ENCODE data around the gene KAZN. TPM values are rescaled to one million over a fixed set of nuclear protein-coding genes. Genes with fewer than 3 reads are reported as not detected.

KAZN gene
- total and polyA plus RNA-seq, 4 donors: 7.6 to 18.8 (median 11.2) TPM

DNA sequence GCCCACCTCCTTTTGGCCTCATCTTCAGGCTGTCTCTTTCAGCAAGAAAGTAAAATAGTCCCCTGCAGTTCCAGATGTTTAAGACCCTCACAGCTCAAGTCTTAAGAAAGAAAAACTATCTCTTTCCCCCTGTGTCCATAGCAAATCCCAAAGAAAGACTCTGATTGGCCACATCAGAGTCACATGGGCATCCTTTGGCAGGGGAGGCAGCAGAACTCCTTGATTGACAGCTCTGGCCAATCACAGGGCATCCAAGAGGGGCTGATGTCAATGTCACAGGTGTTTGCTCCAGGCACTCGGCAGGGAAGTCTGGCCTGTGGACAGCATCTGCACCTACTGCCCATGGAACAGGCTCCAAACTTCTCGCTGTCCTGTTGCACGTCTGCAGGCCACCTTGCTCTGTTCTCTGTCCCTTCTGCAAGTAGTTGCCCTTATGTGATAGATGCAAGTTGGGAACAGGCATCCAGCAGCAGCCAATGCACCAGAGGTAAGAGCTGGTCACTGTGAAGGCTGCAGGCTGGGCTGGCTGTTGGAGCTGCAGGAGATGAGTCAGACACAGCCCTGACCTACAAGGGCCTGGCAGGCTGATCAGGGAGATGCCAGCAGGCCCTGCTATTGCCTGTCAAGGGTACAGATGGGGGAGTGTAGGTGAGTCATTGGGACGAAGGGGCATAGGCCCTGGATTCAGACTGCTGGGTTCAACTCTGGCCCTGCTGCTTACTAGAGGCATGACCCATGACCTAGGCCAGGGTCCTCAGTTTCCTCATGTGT, 458.2 kb downstream of the KAZN start:
- 89% methylated on average over 4 of the region's 4 CpGs for WGBS, 2 donors
- DNase-seq (no peak), ATAC-seq (ENCODE audit: insufficient read depth, low FRiP score) (no peak)
- H3K36me3 ChIP-seq (ENCODE audit: control insufficient read depth in 4 of 4, insufficient read depth in 4 of 4, low read length in 4 of 4): peaks cover 0 to 40% (median 32%) of the 10 kb centered on the region in 4 donors
- no peaks in the 10 kb centered on the region for H3K27me3 ChIP-seq (ENCODE audit: control insufficient read depth in 3 of 3, insufficient read depth in 3 of 3, low read length in 2 of 3)
- TF ChIP-seq CTCF (IDR thresholded peaks at IDR 0.05; ENCODE audit: control extremely low read depth, extremely low read depth): no peak
- no peak overlapping the region for H3K27ac ChIP-seq (ENCODE audit: low read depth in 1 of 2, low read length in 1 of 2)
- no peak overlapping the region for H3K9ac ChIP-seq (ENCODE audit: insufficient read depth in 1 of 2, low read length in 2 of 2)
- peaks cover 0 to under 1% (median 0%) of the 10 kb centered on the region in 4 donors for H3K9me3 ChIP-seq (ENCODE audit: control insufficient read depth in 4 of 4, insufficient read depth in 3 of 4, low read length in 3 of 4)
- no peak overlapping the region for H3K4me3 ChIP-seq
- no peaks in the 10 kb centered on the region for H3K4me1 ChIP-seq (ENCODE audit: control insufficient read depth in 5 of 5, insufficient read depth in 5 of 5, low read length in 5 of 5)

GRCh38 chr1:15057834-15058233, 459.3 kb downstream of the KAZN start:
- TF ChIP-seq CTCF (IDR thresholded peaks at IDR 0.05; ENCODE audit: control extremely low read depth, extremely low read depth): no peak
- Histone ChIP-seq H3K4me3 (no peak overlapping the region), H3K9me3 (ENCODE audit: control insufficient read depth in 4 of 4, insufficient read depth in 3 of 4, low read length in 3 of 4) (peaks cover 0 to 10% (median 2%) of the 10 kb centered on the region in 4 donors), H3K27ac (ENCODE audit: low read depth in 1 of 2, low read length in 1 of 2) (no peak overlapping the region), H3K27me3 (ENCODE audit: control insufficient read depth in 3 of 3, insufficient read depth in 3 of 3, low read length in 2 of 3) (no peaks in the 10 kb centered on the region), H3K36me3 (ENCODE audit: control insufficient read depth in 4 of 4, insufficient read depth in 4 of 4, low read length in 4 of 4) (peaks cover 0 to 48% (median 36%) of the 10 kb centered on the region in 4 donors), H3K9ac (ENCODE audit: insufficient read depth in 1 of 2, low read length in 2 of 2) (no peak overlapping the region), H3K4me1 (ENCODE audit: control insufficient read depth in 5 of 5, insufficient read depth in 5 of 5, low read length in 5 of 5) (no peaks in the 10 kb centered on the region)
- ATAC-seq (ENCODE audit: insufficient read depth, low FRiP score) (no peak), DNase-seq (no peak)
- WGBS, 2 donors: 89 to 95% methylated on average over 5 of the region's 5 CpGs

DNA sequence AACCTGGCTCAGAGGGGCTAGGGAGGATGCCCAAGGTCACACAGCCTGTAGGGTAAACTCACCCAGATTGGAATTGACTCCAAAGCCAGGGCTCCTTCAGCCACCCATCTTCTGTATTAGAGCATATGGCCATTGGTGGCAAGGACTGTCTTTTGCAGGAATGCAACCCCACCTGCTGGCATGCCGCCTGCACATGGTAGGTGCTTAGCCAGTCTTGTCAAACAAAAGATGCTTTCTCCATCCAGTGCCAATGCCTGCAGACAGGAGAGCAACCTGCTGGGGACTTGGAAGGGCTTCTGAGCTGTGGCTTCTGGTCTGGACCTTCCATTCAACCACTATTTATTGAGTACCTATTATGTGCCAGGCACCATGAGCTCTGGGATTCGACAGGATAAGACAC, 459.8 kb downstream of the KAZN start:
- Histone ChIP-seq H3K9me3 (ENCODE audit: control insufficient read depth in 4 of 4, insufficient read depth in 3 of 4, low read length in 3 of 4) (peaks cover 0 to 10% (median 2%) of the 10 kb centered on the region in 4 donors), H3K27me3 (ENCODE audit: control insufficient read depth in 3 of 3, insufficient read depth in 3 of 3, low read length in 2 of 3) (no peaks in the 10 kb centered on the region), H3K27ac (ENCODE audit: low read depth in 1 of 2, low read length in 1 of 2) (no peak overlapping the region), H3K9ac (ENCODE audit: insufficient read depth in 1 of 2, low read length in 2 of 2) (no peak overlapping the region), H3K4me1 (ENCODE audit: control insufficient read depth in 5 of 5, insufficient read depth in 5 of 5, low read length in 5 of 5) (no peaks in the 10 kb centered on the region), H3K36me3 (ENCODE audit: control insufficient read depth in 4 of 4, insufficient read depth in 4 of 4, low read length in 4 of 4) (peaks cover 0 to 48% (median 36%) of the 10 kb centered on the region in 4 donors), H3K4me3 (no peak overlapping the region)
- no peak for TF ChIP-seq CTCF (IDR thresholded peaks at IDR 0.05; ENCODE audit: control extremely low read depth, extremely low read depth)
- ATAC-seq (ENCODE audit: insufficient read depth, low FRiP score) (no peak), DNase-seq (no peak)
- WGBS, 2 donors: 93% methylated on average over 2 of the region's 2 CpGs

Data from lung (tissue), 12 donors.